GM19455 (cell line): Measurements from ENCODE around the gene PGR.

Experiments used
- ATAC-seq: cut with Tn5 transposase; IDR thresholded peaks from one replicate; pipeline ENCODE4 v1.9.1; 2021; ENCODE audit not compliant: unreplicated experiment

PGR gene

GRCh38 chr11:101010899-101011298 is 118.7 kb downstream of the PGR start:
- no peak for ATAC-seq

DNA sequence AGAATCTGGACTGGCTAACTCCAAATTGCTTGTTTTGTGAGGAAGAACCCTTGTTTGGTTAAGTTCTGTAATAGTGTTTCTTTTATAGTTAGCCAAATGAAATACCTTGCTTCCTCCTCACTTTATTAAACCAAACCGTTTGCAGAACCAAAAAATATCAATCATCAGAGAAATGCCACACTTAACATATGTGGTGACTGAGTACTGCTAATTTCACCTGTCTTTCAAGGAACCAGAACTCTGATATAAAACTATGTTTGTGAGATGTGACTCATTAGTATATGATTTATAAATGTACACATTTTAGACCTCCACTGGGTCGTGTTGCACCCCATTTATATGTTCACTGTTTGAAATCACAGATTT is 119.9 kb downstream of the PGR start:
- no peak for ATAC-seq

GRCh38 chr11:101008961-101009689 is 120.5 kb downstream of the PGR start:
- no peak for ATAC-seq

GRCh38 chr11:101003468-101003867 is 126.1 kb downstream of the PGR start:
- ATAC-seq: no peak

DNA sequence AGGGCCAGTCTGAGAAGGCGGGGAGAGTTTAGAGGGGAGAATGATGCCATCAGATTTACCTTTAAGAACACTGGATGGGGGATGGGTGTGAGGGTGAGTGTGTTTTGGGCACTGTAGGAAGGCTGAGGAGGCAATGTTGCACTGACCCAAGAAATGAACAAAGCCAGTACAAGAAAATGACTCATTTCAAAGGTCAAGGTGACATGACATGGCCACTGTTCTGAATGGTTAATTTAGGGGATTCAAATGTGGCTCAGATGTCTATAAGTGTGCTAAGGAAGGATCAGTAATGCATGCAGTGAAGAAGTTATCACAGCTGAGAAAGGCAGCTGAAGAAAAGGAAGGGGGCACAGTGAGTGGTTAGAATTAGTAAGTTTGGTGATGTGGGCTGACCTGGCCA is 129.9 kb downstream of the PGR start:
- ATAC-seq: no peak

DNA sequence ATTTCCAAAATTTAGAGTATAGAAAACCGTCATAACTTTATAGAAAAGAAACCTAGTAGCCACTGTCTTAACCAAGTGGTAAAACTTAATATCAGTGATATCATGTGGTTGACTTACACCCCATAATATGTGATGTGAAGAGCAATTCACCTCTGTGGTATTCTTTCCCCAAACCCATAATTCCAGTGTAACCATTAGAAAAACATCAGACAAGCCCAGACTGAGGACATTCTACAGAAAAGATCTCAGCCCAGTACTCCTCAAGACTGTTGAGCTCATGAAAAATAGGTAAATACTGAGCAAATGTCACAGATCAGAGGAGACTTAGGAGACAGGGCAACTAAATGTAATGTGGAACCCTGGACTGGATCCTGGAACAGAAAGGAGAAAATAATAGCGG is 134.6 kb downstream of the PGR start:
- ATAC-seq: no peak

- no peak for ATAC-seq
Observed at GRCh38 chr11:100991541-100991940, 138.1 kb downstream of the PGR start.

- ATAC-seq: no peak
Observed at GRCh38 chr11:100990931-100991330, 138.7 kb downstream of the PGR start.

GRCh38 chr11:100984668-100985067 is 144.9 kb downstream of the PGR start:
- ATAC-seq: no peak

DNA sequence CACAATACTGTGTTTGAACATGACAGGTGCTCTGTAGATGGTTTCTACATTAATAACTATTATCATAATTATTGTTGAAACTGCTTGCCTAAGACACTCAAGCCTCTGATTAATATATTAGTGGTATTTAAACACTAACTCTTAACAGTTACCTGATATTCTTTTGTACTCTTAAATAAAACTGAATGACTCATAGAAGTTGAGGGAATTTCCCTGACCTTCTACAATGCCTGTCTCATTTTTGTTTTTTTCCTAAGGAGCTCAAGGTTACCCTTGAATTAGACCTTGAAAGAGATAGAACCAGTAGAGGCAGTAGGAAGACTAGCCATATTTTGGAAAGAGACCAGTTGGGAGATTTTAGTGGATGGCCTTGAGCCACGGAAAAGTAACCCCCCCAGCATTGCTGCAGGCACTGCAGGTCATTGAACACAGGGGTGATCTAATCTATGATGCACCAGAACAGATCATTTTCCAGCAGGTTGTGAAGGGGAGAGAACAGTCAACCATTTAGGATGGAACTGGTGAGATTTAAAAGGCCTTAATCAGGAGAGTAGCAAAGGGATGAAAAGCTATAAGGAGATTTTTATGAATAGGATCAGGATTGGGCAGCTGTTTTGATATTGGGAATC is 148.3 kb downstream of the PGR start:
- no peak for ATAC-seq

- ATAC-seq: no peak
Observed at GRCh38 chr11:100980156-100980555, 149.5 kb downstream of the PGR start.
